ENCODE results near the gene GFI1B. TPM values are rescaled to one million over a fixed set of nuclear protein-coding genes. Genes with fewer than 3 reads are reported as not detected.
"Not testable (repeated sequence)": the region's sequence is repeated elsewhere in the genome, so short reads cannot be mapped to it uniquely, and the experiment has no call there.

Gene GFI1B
- total RNA-seq, 1 donor from 2014 or later, result not detected

DNA sequence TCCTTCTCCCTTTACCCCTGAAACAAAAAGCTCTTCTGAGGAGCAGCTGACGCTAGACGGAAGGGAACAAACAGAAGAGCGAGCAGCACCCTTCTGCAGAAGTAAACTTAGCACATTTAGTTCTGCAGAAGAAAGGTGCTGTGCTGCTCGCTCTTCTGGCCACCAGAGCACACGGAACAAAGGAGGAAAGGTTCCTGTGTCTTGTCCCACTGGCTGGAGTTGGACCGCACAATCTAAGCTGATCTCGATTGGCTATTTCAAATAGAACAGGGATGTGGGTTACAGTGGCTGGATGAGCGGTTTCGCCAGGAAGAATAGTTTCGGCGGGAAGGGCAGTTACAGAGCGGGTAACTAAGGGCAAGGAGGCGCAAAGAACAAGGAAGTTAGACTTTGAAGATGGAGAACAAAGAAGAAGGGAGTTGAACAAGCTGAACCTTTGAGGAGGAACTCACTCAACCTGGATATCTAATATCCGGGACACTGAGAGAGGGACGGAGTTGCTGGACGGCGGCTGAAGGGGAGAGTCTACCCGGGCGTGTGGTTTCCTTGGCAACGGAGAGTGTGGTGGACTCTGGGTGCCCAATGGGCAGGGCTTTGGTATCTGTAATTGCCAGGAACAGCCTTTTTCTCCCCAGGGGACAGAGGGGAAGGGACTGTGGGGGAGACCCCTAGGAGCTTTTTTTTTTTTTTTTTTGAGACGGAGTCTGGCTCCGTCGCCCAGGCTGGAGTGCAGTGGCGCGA lies 59.5 kb downstream of the GFI1B start:
- Mint-ChIP-seq H3K36me3 (ENCODE audit: low read depth) (peaks cover 16% of the 10 kb centered on the region), H3K27me3 (ENCODE audit: low read depth) (no peaks in the 10 kb centered on the region), H3K27ac (ENCODE audit: unreplicated experiment) (peak overlapping the region; percentile 52), H3K4me3 (no peak overlapping the region), H3K4me1 (peaks cover under 1% of the 10 kb centered on the region), H3K9me3 (no peaks in the 10 kb centered on the region)
- DNase-seq (ENCODE audit: low read depth, low spot score), result no peak
- TF ChIP-seq, protein P1, sequence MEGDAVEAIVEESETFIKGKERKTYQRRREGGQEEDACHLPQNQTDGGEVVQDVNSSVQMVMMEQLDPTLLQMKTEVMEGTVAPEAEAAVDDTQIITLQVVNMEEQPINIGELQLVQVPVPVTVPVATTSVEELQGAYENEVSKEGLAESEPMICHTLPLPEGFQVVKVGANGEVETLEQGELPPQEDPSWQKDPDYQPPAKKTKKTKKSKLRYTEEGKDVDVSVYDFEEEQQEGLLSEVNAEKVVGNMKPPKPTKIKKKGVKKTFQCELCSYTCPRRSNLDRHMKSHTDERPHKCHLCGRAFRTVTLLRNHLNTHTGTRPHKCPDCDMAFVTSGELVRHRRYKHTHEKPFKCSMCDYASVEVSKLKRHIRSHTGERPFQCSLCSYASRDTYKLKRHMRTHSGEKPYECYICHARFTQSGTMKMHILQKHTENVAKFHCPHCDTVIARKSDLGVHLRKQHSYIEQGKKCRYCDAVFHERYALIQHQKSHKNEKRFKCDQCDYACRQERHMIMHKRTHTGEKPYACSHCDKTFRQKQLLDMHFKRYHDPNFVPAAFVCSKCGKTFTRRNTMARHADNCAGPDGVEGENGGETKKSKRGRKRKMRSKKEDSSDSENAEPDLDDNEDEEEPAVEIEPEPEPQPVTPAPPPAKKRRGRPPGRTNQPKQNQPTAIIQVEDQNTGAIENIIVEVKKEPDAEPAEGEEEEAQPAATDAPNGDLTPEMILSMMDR (conservative IDR thresholded peaks at IDR 0.05), result no peak

DNA sequence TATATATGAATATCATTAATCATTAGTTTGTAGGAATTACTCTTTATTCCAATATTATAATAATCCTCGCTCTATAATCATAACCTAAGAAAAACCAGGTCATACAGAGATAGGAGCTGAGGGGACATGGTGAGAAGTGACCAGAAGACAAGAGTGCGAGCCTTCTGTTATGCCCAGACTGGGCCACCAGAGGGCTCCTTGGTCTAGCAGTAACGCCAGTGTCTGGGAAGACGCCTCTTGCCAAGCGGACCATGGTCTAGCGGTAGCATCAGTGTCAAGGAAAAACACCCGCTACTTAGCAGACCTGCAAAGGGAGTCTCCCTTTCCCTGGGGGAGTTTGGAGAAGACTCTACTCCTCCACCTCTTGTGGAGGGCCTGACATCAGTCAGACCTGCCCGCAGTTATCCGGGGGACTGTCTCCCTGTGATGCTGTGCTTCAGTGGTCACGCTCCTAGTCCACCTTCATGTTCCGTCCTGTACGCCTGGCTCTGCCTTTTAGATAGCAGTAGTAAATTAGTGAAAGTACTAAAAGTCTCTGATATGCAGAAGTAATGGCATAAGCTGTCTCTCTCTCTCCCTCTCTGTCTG lies 62.5 kb downstream of the GFI1B start:
- H3K9me3 Mint-ChIP-seq; H3K27me3 Mint-ChIP-seq (ENCODE audit: low read depth); H3K4me3 Mint-ChIP-seq; H3K27ac Mint-ChIP-seq (ENCODE audit: unreplicated experiment); H3K4me1 Mint-ChIP-seq: not testable (repeated sequence)
- peaks cover 20% of the 10 kb centered on the region for H3K36me3 Mint-ChIP-seq (ENCODE audit: low read depth)
- DNase-seq (ENCODE audit: low read depth, low spot score), result peak; percentile 57
- TF ChIP-seq, protein P1 (conservative IDR thresholded peaks at IDR 0.05), result peak; percentile 69

Small RNA genes within 50 kb of the gene (microRNA-seq; reads per million reads assigned to microRNA genes)
- gene MIR548AW, result not detected

Other genes with a start within 250 kb of the GFI1B start
- gene AK8, start 100.4 kb upstream of the GFI1B start, total RNA-seq, result 0.96 and 1.3 TPM in 2 replicates
- 3.6 and 4.1 TPM in 2 replicates for gene SPACA9, start 99.8 kb upstream of the GFI1B start, total RNA-seq
- 50.9 and 57.4 TPM in 2 replicates for gene TSC1, start 34.1 kb upstream of the GFI1B start, total RNA-seq
- gene GTF3C5, start 52.3 kb downstream of the GFI1B start, total RNA-seq, result 105 and 108 TPM in 2 replicates
- gene CEL, start 83.3 kb downstream of the GFI1B start, total RNA-seq, result 3.5 and 3.6 TPM in 2 replicates
- gene RALGDS, start 142.5 kb downstream of the GFI1B start, total RNA-seq, result 72.4 and 73.8 TPM in 2 replicates
- gene GBGT1, start 185.2 kb downstream of the GFI1B start, total RNA-seq, result 12.9 and 13.8 TPM in 2 replicates
- gene OBP2B, start 230.6 kb downstream of the GFI1B start, total RNA-seq, result not detected in 2 replicates